ENCODE results near the gene ARL2BP. TPM values are rescaled to one million over a fixed set of nuclear protein-coding genes. Genes with fewer than 3 reads are reported as not detected.

The ARL2BP gene
- total and polyA plus RNA-seq, 9 of the 15 experiments (the other 6 are each of a cell fraction or from before 2014, with no cell fraction given) = 16.7 to 41.8 (median 27.2) TPM

DNA sequence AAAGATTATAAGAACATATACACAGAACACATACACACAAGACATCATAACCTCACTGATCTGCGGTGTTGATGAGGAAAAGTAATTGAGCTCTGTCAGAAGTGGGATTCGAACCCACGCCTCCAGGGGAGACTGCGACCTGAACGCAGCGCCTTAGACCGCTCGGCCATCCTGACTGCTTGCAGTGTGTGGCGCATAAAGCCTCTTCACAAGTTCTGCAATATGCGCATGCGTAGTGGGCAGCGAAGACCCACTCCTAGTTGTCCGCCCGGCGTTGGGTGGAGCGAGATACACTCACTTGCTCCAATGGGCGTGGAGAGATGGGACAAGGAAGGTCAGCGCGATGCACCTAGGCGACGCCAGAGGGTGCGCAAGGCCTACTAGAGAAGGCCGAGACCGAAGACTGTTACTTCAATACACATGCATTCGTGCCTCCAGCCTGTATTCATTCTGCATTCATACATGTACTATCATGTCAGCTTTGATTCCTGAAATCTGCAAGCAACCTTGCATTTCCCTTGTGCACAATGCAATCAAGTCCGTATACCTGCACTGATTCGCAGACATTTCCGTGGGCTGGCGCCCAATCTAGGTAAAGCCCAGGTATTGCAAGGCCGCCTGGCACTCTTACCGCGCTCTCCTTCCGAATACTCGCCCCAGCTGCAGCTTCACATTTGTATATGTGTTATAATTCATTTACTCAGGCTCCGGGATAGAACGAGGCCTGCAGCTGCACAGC, 55.5 kb downstream of the ARL2BP start (continued):
- TF ChIP-seq, protein P1, sequence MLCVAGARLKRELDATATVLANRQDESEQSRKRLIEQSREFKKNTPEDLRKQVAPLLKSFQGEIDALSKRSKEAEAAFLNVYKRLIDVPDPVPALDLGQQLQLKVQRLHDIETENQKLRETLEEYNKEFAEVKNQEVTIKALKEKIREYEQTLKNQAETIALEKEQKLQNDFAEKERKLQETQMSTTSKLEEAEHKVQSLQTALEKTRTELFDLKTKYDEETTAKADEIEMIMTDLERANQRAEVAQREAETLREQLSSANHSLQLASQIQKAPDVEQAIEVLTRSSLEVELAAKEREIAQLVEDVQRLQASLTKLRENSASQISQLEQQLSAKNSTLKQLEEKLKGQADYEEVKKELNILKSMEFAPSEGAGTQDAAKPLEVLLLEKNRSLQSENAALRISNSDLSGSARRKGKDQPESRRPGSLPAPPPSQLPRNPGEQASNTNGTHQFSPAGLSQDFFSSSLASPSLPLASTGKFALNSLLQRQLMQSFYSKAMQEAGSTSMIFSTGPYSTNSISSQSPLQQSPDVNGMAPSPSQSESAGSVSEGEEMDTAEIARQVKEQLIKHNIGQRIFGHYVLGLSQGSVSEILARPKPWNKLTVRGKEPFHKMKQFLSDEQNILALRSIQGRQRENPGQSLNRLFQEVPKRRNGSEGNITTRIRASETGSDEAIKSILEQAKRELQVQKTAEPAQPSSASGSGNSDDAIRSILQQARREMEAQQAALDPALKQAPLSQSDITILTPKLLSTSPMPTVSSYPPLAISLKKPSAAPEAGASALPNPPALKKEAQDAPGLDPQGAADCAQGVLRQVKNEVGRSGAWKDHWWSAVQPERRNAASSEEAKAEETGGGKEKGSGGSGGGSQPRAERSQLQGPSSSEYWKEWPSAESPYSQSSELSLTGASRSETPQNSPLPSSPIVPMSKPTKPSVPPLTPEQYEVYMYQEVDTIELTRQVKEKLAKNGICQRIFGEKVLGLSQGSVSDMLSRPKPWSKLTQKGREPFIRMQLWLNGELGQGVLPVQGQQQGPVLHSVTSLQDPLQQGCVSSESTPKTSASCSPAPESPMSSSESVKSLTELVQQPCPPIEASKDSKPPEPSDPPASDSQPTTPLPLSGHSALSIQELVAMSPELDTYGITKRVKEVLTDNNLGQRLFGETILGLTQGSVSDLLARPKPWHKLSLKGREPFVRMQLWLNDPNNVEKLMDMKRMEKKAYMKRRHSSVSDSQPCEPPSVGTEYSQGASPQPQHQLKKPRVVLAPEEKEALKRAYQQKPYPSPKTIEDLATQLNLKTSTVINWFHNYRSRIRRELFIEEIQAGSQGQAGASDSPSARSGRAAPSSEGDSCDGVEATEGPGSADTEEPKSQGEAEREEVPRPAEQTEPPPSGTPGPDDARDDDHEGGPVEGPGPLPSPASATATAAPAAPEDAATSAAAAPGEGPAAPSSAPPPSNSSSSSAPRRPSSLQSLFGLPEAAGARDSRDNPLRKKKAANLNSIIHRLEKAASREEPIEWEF (CRISPR knock-in tag; IDR thresholded peaks at IDR 0.05) = no peak
- TF ChIP-seq CHD1 (IDR thresholded peaks at IDR 0.05; ENCODE audit: low read length) (peak; percentile 8), TEAD1 (CRISPR knock-in tag; IDR thresholded peaks at IDR 0.05) (0 out of 4 replicates have a peak, but pooled peaks of 1 of the 2 experiments have one; percentile 6), ASH1L (IDR thresholded peaks at IDR 0.05; ENCODE audit: borderline replicate concordance, low read depth, partially characterized antibody) (no peak), ZC3H11A (IDR thresholded peaks at IDR 0.05; ENCODE audit: low read depth, low read length) (peak; percentile 40; the same call in 1 of the 2 replicates), PCBP2 (IDR thresholded peaks at IDR 0.05; ENCODE audit: low read depth, low read length, poor library complexity, severe bottlenecking) (no peak)
- TF ChIP-seq, protein P2, sequence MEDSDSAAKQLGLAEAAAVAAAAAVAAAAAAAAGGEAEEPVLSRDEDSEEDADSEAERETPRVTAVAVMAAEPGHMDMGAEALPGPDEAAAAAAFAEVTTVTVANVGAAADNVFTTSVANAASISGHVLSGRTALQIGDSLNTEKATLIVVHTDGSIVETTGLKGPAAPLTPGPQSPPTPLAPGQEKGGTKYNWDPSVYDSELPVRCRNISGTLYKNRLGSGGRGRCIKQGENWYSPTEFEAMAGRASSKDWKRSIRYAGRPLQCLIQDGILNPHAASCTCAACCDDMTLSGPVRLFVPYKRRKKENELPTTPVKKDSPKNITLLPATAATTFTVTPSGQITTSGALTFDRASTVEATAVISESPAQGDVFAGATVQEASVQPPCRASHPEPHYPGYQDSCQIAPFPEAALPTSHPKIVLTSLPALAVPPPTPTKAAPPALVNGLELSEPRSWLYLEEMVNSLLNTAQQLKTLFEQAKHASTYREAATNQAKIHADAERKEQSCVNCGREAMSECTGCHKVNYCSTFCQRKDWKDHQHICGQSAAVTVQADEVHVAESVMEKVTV (CRISPR knock-in tag; IDR thresholded peaks at IDR 0.05) = peak; percentile 97
- TF ChIP-seq, protein P3, sequence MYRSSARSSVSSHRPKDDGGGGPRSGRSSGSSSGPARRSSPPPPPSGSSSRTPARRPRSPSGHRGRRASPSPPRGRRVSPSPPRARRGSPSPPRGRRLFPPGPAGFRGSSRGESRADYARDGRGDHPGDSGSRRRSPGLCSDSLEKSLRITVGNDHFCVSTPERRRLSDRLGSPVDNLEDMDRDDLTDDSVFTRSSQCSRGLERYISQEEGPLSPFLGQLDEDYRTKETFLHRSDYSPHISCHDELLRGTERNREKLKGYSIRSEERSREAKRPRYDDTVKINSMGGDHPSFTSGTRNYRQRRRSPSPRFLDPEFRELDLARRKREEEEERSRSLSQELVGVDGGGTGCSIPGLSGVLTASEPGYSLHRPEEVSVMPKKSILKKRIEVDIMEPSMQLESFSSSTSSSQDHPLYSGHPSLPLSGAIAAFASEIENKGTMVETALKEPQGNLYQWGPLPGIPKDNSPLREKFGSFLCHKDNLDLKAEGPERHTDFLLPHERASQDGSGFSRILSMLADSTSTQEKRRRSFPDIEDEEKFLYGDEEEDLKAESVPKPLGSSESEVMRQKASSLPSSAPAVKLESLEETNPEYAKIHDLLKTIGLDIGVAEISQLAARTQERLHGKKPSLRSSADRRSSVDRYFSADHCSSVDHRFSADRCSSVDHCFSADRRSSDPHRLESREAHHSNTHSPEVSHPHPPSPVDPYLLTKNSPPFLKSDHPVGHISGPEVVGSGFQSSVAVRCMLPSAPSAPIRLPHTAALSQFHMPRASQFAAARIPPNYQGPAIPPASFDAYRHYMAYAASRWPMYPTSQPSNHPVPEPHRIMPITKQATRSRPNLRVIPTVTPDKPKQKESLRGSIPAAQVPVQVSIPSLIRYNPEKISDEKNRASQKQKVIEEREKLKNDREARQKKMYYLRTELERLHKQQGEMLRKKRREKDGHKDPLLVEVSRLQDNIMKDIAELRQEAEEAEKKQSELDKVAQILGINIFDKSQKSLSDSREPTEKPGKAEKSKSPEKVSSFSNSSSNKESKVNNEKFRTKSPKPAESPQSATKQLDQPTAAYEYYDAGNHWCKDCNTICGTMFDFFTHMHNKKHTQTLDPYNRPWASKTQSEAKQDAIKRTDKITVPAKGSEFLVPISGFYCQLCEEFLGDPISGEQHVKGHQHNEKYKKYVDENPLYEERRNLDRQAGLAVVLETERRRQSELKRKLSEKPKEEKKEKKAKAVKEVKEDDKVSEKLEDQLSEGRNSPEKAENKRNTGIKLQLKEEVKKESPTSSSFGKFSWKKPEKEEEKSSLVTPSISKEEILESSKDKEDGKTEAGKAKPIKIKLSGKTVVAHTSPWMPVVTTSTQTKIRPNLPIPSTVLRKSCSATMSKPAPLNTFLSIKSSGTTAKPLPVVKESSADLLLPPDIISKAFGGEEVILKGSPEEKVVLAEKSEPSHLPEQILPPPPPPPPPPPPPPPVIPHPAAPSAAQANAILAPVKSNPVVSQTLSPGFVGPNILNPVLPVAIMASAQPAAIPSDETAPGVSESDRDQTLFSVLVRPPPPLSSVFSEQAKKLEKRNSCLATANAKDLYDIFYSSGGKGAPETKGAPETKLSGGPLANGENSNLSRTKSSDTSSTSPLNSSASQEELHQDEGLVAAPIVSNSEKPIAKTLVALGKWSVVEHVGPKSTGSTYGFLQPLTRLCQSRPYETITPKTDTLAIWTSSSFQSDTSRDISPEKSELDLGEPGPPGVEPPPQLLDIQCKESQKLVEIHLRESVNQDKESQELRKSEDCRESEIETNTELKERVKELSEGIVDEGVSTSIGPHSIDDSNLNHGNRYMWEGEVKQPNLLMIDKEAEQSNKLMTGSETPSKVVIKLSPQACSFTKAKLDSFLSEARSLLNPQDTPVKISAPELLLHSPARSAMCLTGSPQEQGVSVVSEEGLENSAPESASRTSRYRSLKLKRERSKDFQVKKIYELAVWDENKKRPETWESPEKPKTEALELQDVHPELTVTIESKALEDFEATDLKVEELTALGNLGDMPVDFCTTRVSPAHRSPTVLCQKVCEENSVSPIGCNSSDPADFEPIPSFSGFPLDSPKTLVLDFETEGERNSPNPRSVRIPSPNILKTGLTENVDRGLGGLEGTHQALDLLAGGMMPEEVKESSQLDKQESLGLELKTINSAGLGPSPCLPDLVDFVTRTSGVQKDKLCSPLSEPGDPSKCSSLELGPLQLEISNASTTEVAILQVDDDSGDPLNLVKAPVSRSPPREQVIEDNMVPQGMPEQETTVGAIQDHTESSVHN (IDR thresholded peaks at IDR 0.05; ENCODE audit: borderline replicate concordance in 1 of 2, low read depth in 1 of 2) = no peak

All from K562 (cell line).